GM12878 (cell line): ENCODE measurements around the gene PIP5KL1. TPM values are rescaled to one million over a fixed set of nuclear protein-coding genes. Genes with fewer than 3 reads are reported as not detected.

ENCODE experiments used
- ATAC-seq: fragments of 200-7000 bp; cut with Tn5 transposase; 3 replicates; pipeline ENCODE4 v1.9.1; 2020; ENCODE audit warnings: mild to moderate bottlenecking, moderate library complexity
- BruUV-seq: library from RNA; stranded (reverse); fragments of 400-500 nt; replicated peaks from 2 replicates; lab custom pipeline; 2021; lab: Mats Ljungman, UMichigan
- CTCF ChIA-PET: fragments of 300-600 bp; sonication (Branson Sonifier 250); formaldehyde crosslinking; extraction: SDS; loops from one replicate; lab custom pipeline; 2021; ENCODE audit warnings: inconsistent platforms; lab: Yijun Ruan, JAX
- POLR2A ChIA-PET: fragments of 350-600 bp; formaldehyde crosslinking; extraction: SDS; loops from one replicate; lab custom pipeline; 2021; ENCODE audit warnings: inconsistent platforms; lab: Charles Lee
- RAD21 ChIA-PET: fragments of 300-600 bp; sonication (Branson Sonifier 250); formaldehyde crosslinking; loops from one replicate; lab custom pipeline; 2023; ENCODE audit warnings: antibody characterized with exemption; ENCODE audit not compliant: unreplicated experiment; lab: Charles Lee
- SMC1A ChIA-PET: fragments of 300-600 bp; sonication (Branson Sonifier 250); formaldehyde crosslinking; loops from one replicate; lab custom pipeline; 2023; ENCODE audit not compliant: unreplicated experiment, uncharacterized antibody; lab: Charles Lee
- DNase-seq: peaks from one replicate; pipeline ENCODE4 v3.0.0-alpha.2; 2011; ENCODE audit warnings: low read depth, low spot score
- FAIRE-seq: peaks from 3 replicates; lab custom pipeline; 2011; peaks lifted over from hg19 to GRCh38; lab: Jason Lieb, UNC
- H2AFZ ChIP-seq: 2 replicates; pipeline ENCODE4 v1.6.0; 2011; ENCODE audit warnings: low read depth, low read length, control low read depth; ENCODE audit not compliant: control insufficient read depth
- H3K27ac ChIP-seq: 2 replicates; pipeline ENCODE4 v1.5.1; 2011; ENCODE audit warnings: control low read depth; ENCODE audit not compliant: control insufficient read depth, insufficient read depth
- H3K27me3 ChIP-seq, 2 experiments: replicated peaks in 1 of 2; 2 replicates each; pipeline versions ENCODE4 v1.6.0 to v1.6.1; 2011; ENCODE audit warnings: low read length in 1 of 2; ENCODE audit not compliant: control insufficient read depth in 2 of 2, insufficient read depth in 2 of 2
- H3K36me3 ChIP-seq, 2 experiments: 2 replicates each; pipeline ENCODE4 v1.5.1; 2011; ENCODE audit warnings: low read length in 1 of 2; ENCODE audit not compliant: control insufficient read depth in 2 of 2, insufficient read depth in 2 of 2
- H3K4me1 ChIP-seq: 2 replicates; pipeline ENCODE4 v1.6.1; 2011; ENCODE audit warnings: mild to moderate bottlenecking, low read length, moderate library complexity, mixed read lengths; ENCODE audit not compliant: control insufficient read depth, insufficient read depth
- H3K4me2 ChIP-seq: 2 replicates; pipeline ENCODE4 v1.6.0; 2011; ENCODE audit warnings: control low read depth; ENCODE audit not compliant: control insufficient read depth, insufficient read depth
- H3K4me3 ChIP-seq: fragments of 200-600 bp; sonication (generic); 2 replicates; pipeline ENCODE4 v1.5.1; 2016
- H3K79me2 ChIP-seq: 2 replicates; pipeline ENCODE4 v1.6.0; 2011; ENCODE audit warnings: low read length; ENCODE audit not compliant: control insufficient read depth, insufficient read depth
- H3K9ac ChIP-seq: 2 replicates; pipeline ENCODE4 v1.8.0; 2011; ENCODE audit warnings: low read length, control low read depth, mixed read lengths; ENCODE audit not compliant: control insufficient read depth, insufficient read depth
- H3K9me3 ChIP-seq: replicated peaks from 3 replicates; pipeline ENCODE4 v1.5.1; 2011; ENCODE audit warnings: mild to moderate bottlenecking, low read length; ENCODE audit not compliant: control insufficient read depth, insufficient read depth
- H4K20me1 ChIP-seq: 2 replicates; pipeline ENCODE4 v1.6.0; 2011; ENCODE audit not compliant: control insufficient read depth, insufficient read depth
- ASH2L ChIP-seq: fragments of 300-600, 200-600 bp; sonication (generic); IDR thresholded peaks from 2 replicates; pipeline ENCODE4 v1.6.1; 2017; ENCODE audit warnings: low read depth, mild to moderate bottlenecking, borderline replicate concordance
- CBFB ChIP-seq: IDR thresholded peaks from 2 replicates; pipeline ENCODE4 v1.6.1; 2016; ENCODE audit warnings: antibody characterized with exemption, low read depth
- DPF2 ChIP-seq: fragments of 450-650 bp; IDR thresholded peaks from 2 replicates; pipeline ENCODE4 v1.6.1; 2017; ENCODE audit warnings: mild to moderate bottlenecking
- EZH2 ChIP-seq: IDR thresholded peaks from 2 replicates; pipeline ENCODE4 v1.6.1; 2012; ENCODE audit warnings: low read depth, mild to moderate bottlenecking, control low read depth, inconsistent platforms, low read length, borderline replicate concordance; ENCODE audit not compliant: control insufficient read depth
- FOXK2 ChIP-seq: fragments of 450-650 bp; IDR thresholded peaks from 2 replicates; pipeline ENCODE4 v1.6.1; 2017; ENCODE audit warnings: mild to moderate bottlenecking, moderate library complexity
- NRF1 ChIP-seq: conservative IDR thresholded peaks from 2 replicates; pipeline ENCODE4 v1.6.1; 2011; ENCODE audit warnings: mild to moderate bottlenecking, low read depth, low read length, improper control_type of control experiment
- PML ChIP-seq: IDR thresholded peaks from 2 replicates; pipeline ENCODE4 v1.6.1; 2012; ENCODE audit warnings: low read length, inconsistent platforms
- POU2F2 ChIP-seq: IDR thresholded peaks from 3 replicates; pipeline ENCODE4 v1.6.1; 2011; ENCODE audit warnings: low read depth, mild to moderate bottlenecking, low read length, borderline replicate concordance
- RUNX3 ChIP-seq: IDR thresholded peaks from 2 replicates; pipeline ENCODE4 v1.6.1; 2012; ENCODE audit warnings: low read length, inconsistent platforms
- SMAD1 ChIP-seq: fragments of 450-650 bp; IDR thresholded peaks from 2 replicates; pipeline ENCODE4 v1.6.1; 2018; ENCODE audit warnings: mild to moderate bottlenecking, low read depth; ENCODE audit not compliant: partially characterized antibody
- WGBS: methylation state at CpG from one replicate; pipeline ENCODE4 v1.1.6; 2016; ENCODE audit warnings: low lambda C conversion rate; ENCODE audit not compliant: insufficient replicate concordance, insufficient coverage; ENCODE audit errors: missing lambda C conversion rate; 5-methylcytosine and 5-hydroxymethylcytosine counted together
- in situ Hi-C: fragments of 300-500 bp; cut with MboI; formaldehyde crosslinking; loops from 9 replicates; pipeline ENCODE4 v1.14.3; 2018; ENCODE audit warnings: mixed read lengths
- intact Hi-C: fragments of 100-400 bp; cut with micrococcal nuclease; formaldehyde crosslinking; loops from one replicate; pipeline ENCODE4 v1.14.2; 2022; ENCODE audit not compliant: unreplicated experiment
- polyA plus RNA-seq, 11 experiments: library from polyadenylated mRNA; depleted of rRNA in 4 of 11; unstranded in 6 of 11; stranded (reverse) in 5 of 11; fragments of >200 nt; fragmentation: Nextera tagmentation in 4 of 11; fragmentation: Illumina TruSeq in 1 of 11; extraction: Ambion mirVana in 4 of 11; extraction: Trizol in 1 of 11; gene quantifications; 1 replicate in 1 of 11; 2 replicates in 10 of 11; pipeline versions ENCODE4 v1.2.1 to v1.2.3, GENCODE V29; 2011 to 2016; ENCODE audit warnings: inconsistent platforms in 2 of 11, missing spikeins in 2 of 11, low read depth in 1 of 11
- total RNA-seq, 4 experiments: library from RNA; depleted of rRNA in 3 of 4; stranded (reverse); fragments of >200 nt in 3 of 4; fragmentation: Illumina TruSeq in 1 of 4; extraction: Trizol in 1 of 4; gene quantifications; 2 replicates each; pipeline versions ENCODE4 v1.2.1 to v1.2.3, GENCODE V29; 2013 to 2021
- TF ChIP-seq, protein P1 (sequence below): fragments of 450-650 bp; IDR thresholded peaks from 2 replicates; pipeline ENCODE4 v1.6.1; 2017; ENCODE audit warnings: mild to moderate bottlenecking, moderate library complexity
- TF ChIP-seq, protein P2 (sequence below): fragments of 450-650 bp; formaldehyde crosslinking; IDR thresholded peaks from 2 replicates; pipeline ENCODE4 v1.4.0; 2020; ENCODE audit warnings: mild to moderate bottlenecking, moderate library complexity

The PIP5KL1 gene
- total and polyA plus RNA-seq, 10 of the 15 experiments (the other 5 are each of a cell fraction or from before 2014, with no cell fraction given) = 0.04 to 0.67 (median 0.43) TPM; not detected in 2

DNA sequence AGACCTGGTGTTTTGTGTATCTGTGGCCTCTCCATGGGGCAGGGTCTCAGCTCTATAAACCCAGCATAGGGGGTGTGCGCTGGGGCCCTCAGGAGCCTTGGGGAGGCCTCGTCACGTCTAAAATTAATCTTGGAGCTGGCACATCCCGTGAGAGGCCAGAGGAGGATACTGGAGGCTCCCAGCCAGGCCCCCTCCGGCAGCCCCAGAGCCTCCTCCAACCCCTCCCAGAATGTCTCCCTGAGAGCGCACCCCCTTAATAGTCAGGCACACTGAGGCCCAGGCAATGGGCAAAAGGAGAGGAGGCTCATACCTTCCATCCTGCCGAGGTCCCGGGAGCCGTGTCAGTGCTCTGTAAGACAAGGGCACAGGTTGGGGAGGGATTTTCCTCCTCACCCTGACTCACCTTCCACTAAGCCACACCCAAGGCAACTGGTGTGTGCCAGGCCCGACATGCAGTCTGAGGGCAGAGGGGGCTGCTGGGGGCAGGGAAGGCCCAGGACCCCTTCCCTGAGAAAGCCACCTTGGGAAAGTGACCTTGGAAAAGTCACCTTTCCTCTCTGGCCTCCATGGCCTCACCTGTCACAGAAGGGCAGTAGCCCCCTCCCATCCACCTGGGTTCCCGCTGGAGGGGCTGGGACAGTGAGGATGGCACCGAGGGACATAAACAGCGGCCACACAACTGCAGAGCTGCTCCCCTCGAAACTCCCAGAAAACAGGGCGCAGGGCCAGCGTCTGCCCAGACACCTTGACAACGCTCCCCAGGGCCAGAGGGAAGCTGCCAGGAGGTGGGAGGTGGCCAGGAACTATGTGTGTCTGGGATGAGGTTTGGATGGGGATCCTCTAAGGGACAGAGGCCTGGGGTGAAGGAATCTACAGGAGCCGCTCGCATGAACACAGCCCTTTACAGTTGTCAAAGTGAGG lies 56.0 kb downstream of the PIP5KL1 start:
- WGBS = 58% methylated on average over 19 of the region's 19 CpGs
- Histone ChIP-seq H3K27me3 (no peaks in the 10 kb centered on the region; a peak in 1 of 4 replicates), H3K36me3 (no peaks in the 10 kb centered on the region), H3K9ac (no peak overlapping the region), H4K20me1 (no peaks in the 10 kb centered on the region), H3K79me2 (no peaks in the 10 kb centered on the region), H3K4me2 (no peak overlapping the region), H3K9me3 (no peaks in the 10 kb centered on the region)
- BruUV-seq = no TSS peak
- POLR2A ChIA-PET = no interaction called here
- no peak for DNase-seq
- TF ChIP-seq CBFB (no peak), PML (no peak), ASH2L (no peak), DPF2 (no peak), FOXK2 (no peak), POU2F2 (no peak), RUNX3 (no peak), SMAD1 (no peak), NRF1 (no peak), EZH2 (no peak)
- TF ChIP-seq, protein P1, sequence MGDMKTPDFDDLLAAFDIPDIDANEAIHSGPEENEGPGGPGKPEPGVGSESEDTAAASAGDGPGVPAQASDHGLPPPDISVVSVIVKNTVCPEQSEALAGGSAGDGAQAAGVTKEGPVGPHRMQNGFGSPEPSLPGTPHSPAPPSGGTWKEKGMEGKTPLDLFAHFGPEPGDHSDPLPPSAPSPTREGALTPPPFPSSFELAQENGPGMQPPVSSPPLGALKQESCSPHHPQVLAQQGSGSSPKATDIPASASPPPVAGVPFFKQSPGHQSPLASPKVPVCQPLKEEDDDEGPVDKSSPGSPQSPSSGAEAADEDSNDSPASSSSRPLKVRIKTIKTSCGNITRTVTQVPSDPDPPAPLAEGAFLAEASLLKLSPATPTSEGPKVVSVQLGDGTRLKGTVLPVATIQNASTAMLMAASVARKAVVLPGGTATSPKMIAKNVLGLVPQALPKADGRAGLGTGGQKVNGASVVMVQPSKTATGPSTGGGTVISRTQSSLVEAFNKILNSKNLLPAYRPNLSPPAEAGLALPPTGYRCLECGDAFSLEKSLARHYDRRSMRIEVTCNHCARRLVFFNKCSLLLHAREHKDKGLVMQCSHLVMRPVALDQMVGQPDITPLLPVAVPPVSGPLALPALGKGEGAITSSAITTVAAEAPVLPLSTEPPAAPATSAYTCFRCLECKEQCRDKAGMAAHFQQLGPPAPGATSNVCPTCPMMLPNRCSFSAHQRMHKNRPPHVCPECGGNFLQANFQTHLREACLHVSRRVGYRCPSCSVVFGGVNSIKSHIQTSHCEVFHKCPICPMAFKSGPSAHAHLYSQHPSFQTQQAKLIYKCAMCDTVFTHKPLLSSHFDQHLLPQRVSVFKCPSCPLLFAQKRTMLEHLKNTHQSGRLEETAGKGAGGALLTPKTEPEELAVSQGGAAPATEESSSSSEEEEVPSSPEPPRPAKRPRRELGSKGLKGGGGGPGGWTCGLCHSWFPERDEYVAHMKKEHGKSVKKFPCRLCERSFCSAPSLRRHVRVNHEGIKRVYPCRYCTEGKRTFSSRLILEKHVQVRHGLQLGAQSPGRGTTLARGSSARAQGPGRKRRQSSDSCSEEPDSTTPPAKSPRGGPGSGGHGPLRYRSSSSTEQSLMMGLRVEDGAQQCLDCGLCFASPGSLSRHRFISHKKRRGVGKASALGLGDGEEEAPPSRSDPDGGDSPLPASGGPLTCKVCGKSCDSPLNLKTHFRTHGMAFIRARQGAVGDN = no peak
- TF ChIP-seq, protein P2, sequence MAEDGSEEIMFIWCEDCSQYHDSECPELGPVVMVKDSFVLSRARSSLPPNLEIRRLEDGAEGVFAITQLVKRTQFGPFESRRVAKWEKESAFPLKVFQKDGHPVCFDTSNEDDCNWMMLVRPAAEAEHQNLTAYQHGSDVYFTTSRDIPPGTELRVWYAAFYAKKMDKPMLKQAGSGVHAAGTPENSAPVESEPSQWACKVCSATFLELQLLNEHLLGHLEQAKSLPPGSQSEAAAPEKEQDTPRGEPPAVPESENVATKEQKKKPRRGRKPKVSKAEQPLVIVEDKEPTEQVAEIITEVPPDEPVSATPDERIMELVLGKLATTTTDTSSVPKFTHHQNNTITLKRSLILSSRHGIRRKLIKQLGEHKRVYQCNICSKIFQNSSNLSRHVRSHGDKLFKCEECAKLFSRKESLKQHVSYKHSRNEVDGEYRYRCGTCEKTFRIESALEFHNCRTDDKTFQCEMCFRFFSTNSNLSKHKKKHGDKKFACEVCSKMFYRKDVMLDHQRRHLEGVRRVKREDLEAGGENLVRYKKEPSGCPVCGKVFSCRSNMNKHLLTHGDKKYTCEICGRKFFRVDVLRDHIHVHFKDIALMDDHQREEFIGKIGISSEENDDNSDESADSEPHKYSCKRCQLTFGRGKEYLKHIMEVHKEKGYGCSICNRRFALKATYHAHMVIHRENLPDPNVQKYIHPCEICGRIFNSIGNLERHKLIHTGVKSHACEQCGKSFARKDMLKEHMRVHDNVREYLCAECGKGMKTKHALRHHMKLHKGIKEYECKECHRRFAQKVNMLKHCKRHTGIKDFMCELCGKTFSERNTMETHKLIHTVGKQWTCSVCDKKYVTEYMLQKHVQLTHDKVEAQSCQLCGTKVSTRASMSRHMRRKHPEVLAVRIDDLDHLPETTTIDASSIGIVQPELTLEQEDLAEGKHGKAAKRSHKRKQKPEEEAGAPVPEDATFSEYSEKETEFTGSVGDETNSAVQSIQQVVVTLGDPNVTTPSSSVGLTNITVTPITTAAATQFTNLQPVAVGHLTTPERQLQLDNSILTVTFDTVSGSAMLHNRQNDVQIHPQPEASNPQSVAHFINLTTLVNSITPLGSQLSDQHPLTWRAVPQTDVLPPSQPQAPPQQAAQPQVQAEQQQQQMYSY = no peak
- TF ChIP-seq, all 136 proteins: peak for 0
- no peak overlapping the region for H3K27ac ChIP-seq
- ChIA-PET CTCF (interaction anchor here (0.8 to 1.0 kb wide), 3 partner anchors 47 to 139 kb away, joined by 3 to 6 read pairs (median 3); partner anchors contain the start of gene TOR2A), RAD21 (interaction anchor here (1.4 kb wide), 1 partner anchor 47 kb away, joined by 4 read pairs; no protein-coding TSS in a partner anchor), SMC1A (no interaction called here)
- ATAC-seq (no peak), FAIRE-seq (no peak)
- peaks cover 5% of the 10 kb centered on the region; the same call in 1 of the 2 replicates for H3K4me1 ChIP-seq
- H3K4me3 ChIP-seq = no peak overlapping the region
- intact Hi-C loops = no loop called here
- no peak overlapping the region for H2AFZ ChIP-seq
- in situ Hi-C loops = no loop called here
